HUES6 (cell line): ENCODE results near the gene KCTD10.

ENCODE experiments used
- H3K27ac ChIP-seq: 2 replicates; pipeline ENCODE4 v1.7.0; 2013; ENCODE audit warnings: low read depth, mild to moderate bottlenecking, low read length, inconsistent platforms
- H3K27me3 ChIP-seq: 2 replicates; pipeline ENCODE4 v1.6.1; 2013; ENCODE audit warnings: low read length; ENCODE audit not compliant: control insufficient read depth, insufficient read depth
- H3K36me3 ChIP-seq: 2 replicates; pipeline ENCODE4 v1.6.1; 2013; ENCODE audit warnings: low read length; ENCODE audit not compliant: control insufficient read depth, insufficient read depth
- H3K4me1 ChIP-seq: 2 replicates; pipeline ENCODE4 v1.6.1; 2013; ENCODE audit warnings: low read length; ENCODE audit not compliant: control insufficient read depth, insufficient read depth
- H3K4me3 ChIP-seq: 2 replicates; pipeline ENCODE4 v1.5.1; 2013; ENCODE audit warnings: low read depth, low read length
- H3K9ac ChIP-seq: one replicate; pipeline ENCODE4 v1.6.1; 2013; ENCODE audit warnings: mild to moderate bottlenecking, low read length
- H3K9me3 ChIP-seq: 2 replicates; pipeline ENCODE4 v1.6.1; 2013; ENCODE audit warnings: low read depth, low read length; ENCODE audit not compliant: control insufficient read depth, insufficient read depth

Gene KCTD10

GRCh38 chr12:109461049-109461845, 15.9 kb downstream of the KCTD10 start:
- H3K9ac ChIP-seq, result peak overlapping the region; percentile 77
- H3K27ac ChIP-seq, result peak overlapping the region; percentile 94; the same call in 1 of the 2 replicates
- peaks cover 40% of the 10 kb centered on the region for H3K36me3 ChIP-seq
- H3K27me3 ChIP-seq, result no peaks in the 10 kb centered on the region
- H3K4me3 ChIP-seq, result no peak overlapping the region
- no peaks in the 10 kb centered on the region for H3K9me3 ChIP-seq
- peaks cover 89% of the 10 kb centered on the region for H3K4me1 ChIP-seq

- no peaks in the 10 kb centered on the region for H3K27me3 ChIP-seq
- H3K4me3 ChIP-seq, result no peak overlapping the region
- no peaks in the 10 kb centered on the region for H3K9me3 ChIP-seq
- H3K36me3 ChIP-seq, result peaks cover 40% of the 10 kb centered on the region
- H3K27ac ChIP-seq, result peak overlapping the region; percentile 94; the same call in 1 of the 2 replicates
- H3K4me1 ChIP-seq, result peaks cover 83% of the 10 kb centered on the region
- peak overlapping the region; percentile 77 for H3K9ac ChIP-seq
These were observed 16.6 kb downstream of the KCTD10 start for GRCh38 chr12:109460538-109460937.

- Histone ChIP-seq H3K9ac (peak overlapping the region; percentile 84), H3K4me3 (peak overlapping the region; percentile 37), H3K27ac (peak overlapping the region; percentile 82), H3K27me3 (no peaks in the 10 kb centered on the region), H3K4me1 (peaks cover 70% of the 10 kb centered on the region), H3K36me3 (peaks cover 45% of the 10 kb centered on the region), H3K9me3 (no peaks in the 10 kb centered on the region)
These were observed 17.9 kb downstream of the KCTD10 start for GRCh38 chr12:109459247-109459646.

GRCh38 chr12:109458771-109459208, 18.3 kb downstream of the KCTD10 start:
- H3K36me3 ChIP-seq, result peaks cover 50% of the 10 kb centered on the region

GRCh38 chr12:109458086-109458485, 19.0 kb downstream of the KCTD10 start:
- Histone ChIP-seq H3K9me3 (no peaks in the 10 kb centered on the region), H3K36me3 (peaks cover 57% of the 10 kb centered on the region), H3K27me3 (no peaks in the 10 kb centered on the region), H3K9ac (peak overlapping the region; percentile 84), H3K4me1 (peaks cover 59% of the 10 kb centered on the region), H3K4me3 (peak overlapping the region; percentile 37; the same call in 1 of the 2 replicates), H3K27ac (peak overlapping the region; percentile 82)

More at GRCh38 chr12:109458771-109459208, 18.3 kb downstream of the KCTD10 start:
- Histone ChIP-seq H3K4me3 (peak overlapping the region; percentile 37), H3K27ac (peak overlapping the region; percentile 82), H3K27me3 (no peaks in the 10 kb centered on the region), H3K9ac (peak overlapping the region; percentile 84), H3K9me3 (no peaks in the 10 kb centered on the region), H3K4me1 (peaks cover 66% of the 10 kb centered on the region)

GRCh38 chr12:109455706-109456105, 21.4 kb downstream of the KCTD10 start:
- H3K27me3 ChIP-seq, result no peaks in the 10 kb centered on the region
- peaks cover 81% of the 10 kb centered on the region for H3K36me3 ChIP-seq
- no peaks in the 10 kb centered on the region for H3K9me3 ChIP-seq
- peaks cover 35% of the 10 kb centered on the region for H3K4me1 ChIP-seq
- H3K27ac ChIP-seq, result no peak overlapping the region
- no peak overlapping the region for H3K4me3 ChIP-seq
- no peak overlapping the region for H3K9ac ChIP-seq

- no peaks in the 10 kb centered on the region for H3K9me3 ChIP-seq
- H3K27ac ChIP-seq, result no peak overlapping the region
- H3K9ac ChIP-seq, result no peak overlapping the region
- no peak overlapping the region for H3K4me3 ChIP-seq
- H3K36me3 ChIP-seq, result peaks cover 100% of the 10 kb centered on the region
- no peaks in the 10 kb centered on the region for H3K27me3 ChIP-seq
- H3K4me1 ChIP-seq, result peaks cover 3% of the 10 kb centered on the region
These were observed 24.6 kb downstream of the KCTD10 start for GRCh38 chr12:109452489-109452888.

- H3K4me3 ChIP-seq, result no peak overlapping the region
- no peaks in the 10 kb centered on the region for H3K27me3 ChIP-seq
- no peak overlapping the region for H3K27ac ChIP-seq
- no peak overlapping the region for H3K9ac ChIP-seq
- no peaks in the 10 kb centered on the region for H3K9me3 ChIP-seq
- peaks cover 100% of the 10 kb centered on the region for H3K36me3 ChIP-seq
- H3K4me1 ChIP-seq, result no peaks in the 10 kb centered on the region
These were observed 25.7 kb downstream of the KCTD10 start for GRCh38 chr12:109451400-109451799.

- H3K9ac ChIP-seq, result no peak overlapping the region
- H3K27ac ChIP-seq, result no peak overlapping the region
- H3K4me3 ChIP-seq, result no peak overlapping the region
- no peaks in the 10 kb centered on the region for H3K27me3 ChIP-seq
- peaks cover 98% of the 10 kb centered on the region for H3K36me3 ChIP-seq
- H3K4me1 ChIP-seq, result no peaks in the 10 kb centered on the region
- H3K9me3 ChIP-seq, result no peaks in the 10 kb centered on the region
These were observed 26.1 kb downstream of the KCTD10 start for GRCh38 chr12:109450980-109451379.

GRCh38 chr12:109449845-109450532, 27.1 kb downstream of the KCTD10 start:
- no peak overlapping the region for H3K9ac ChIP-seq
- peaks cover 93% of the 10 kb centered on the region for H3K36me3 ChIP-seq
- H3K27me3 ChIP-seq, result no peaks in the 10 kb centered on the region
- H3K4me1 ChIP-seq, result no peaks in the 10 kb centered on the region
- H3K27ac ChIP-seq, result no peak overlapping the region
- no peaks in the 10 kb centered on the region for H3K9me3 ChIP-seq
- no peak overlapping the region for H3K4me3 ChIP-seq
